ENCODE measurements around the gene GALNT5.

DNA sequence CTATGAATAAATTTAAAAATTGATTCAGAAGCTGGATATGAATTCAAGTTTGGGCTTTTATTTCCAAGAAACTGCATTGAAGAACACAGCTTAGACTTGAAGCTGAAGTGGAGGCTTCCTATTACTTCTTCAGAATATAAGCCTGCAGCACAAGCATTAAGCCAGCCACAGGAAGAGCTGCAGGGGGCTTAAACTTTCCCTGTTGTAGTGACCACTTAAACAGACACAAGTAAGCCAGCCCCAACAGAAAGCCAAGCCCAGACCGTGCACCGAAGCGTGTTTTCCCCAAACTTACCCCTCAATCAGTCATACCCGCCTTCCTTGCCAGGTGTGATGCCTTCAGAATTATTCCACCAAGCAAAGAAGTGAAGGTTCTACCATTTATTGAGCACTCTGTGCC is 39.5 kb downstream of the GALNT5 start:
- TF ChIP-seq, protein P1, sequence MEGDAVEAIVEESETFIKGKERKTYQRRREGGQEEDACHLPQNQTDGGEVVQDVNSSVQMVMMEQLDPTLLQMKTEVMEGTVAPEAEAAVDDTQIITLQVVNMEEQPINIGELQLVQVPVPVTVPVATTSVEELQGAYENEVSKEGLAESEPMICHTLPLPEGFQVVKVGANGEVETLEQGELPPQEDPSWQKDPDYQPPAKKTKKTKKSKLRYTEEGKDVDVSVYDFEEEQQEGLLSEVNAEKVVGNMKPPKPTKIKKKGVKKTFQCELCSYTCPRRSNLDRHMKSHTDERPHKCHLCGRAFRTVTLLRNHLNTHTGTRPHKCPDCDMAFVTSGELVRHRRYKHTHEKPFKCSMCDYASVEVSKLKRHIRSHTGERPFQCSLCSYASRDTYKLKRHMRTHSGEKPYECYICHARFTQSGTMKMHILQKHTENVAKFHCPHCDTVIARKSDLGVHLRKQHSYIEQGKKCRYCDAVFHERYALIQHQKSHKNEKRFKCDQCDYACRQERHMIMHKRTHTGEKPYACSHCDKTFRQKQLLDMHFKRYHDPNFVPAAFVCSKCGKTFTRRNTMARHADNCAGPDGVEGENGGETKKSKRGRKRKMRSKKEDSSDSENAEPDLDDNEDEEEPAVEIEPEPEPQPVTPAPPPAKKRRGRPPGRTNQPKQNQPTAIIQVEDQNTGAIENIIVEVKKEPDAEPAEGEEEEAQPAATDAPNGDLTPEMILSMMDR (IDR thresholded peaks at IDR 0.05) = no peak
- TF ChIP-seq EZH2 (IDR thresholded peaks at IDR 0.05) (no peak), EZH2phosphoT487 (IDR thresholded peaks at IDR 0.05) (no peak)
